ENCODE results near the gene CTRB2. TPM values are rescaled to one million over a fixed set of nuclear protein-coding genes. Genes with fewer than 3 reads are reported as not detected.
A peak's percentile ranks its signal among the peaks of the same experiment; 100 is the strongest.

CTRB2 gene
- total RNA-seq, 1 donor from 2014 or later, result not detected

GRCh38 chr16:75248536-75249380, 41.8 kb upstream of the CTRB2 start:
- no peaks in the 10 kb centered on the region for H3K9me3 Mint-ChIP-seq
- Histone ChIP-seq H3K79me2 (ENCODE audit: low read depth) (peaks cover 77% of the 10 kb centered on the region), H4K20me1 (ENCODE audit: low read depth) (peaks cover 94% of the 10 kb centered on the region), H2AFZ (replicated peaks) (no peak overlapping the region), H3K4me1 (peaks cover 54% of the 10 kb centered on the region), H3K9me3 (ENCODE audit: low read depth) (no peaks in the 10 kb centered on the region), H3K4me3 (no peak overlapping the region), H3K4me2 (no peak overlapping the region), H3K36me3 (no peaks in the 10 kb centered on the region), H3F3A (ENCODE audit: low read depth) (peaks cover 24% of the 10 kb centered on the region), H3K9ac (no peak overlapping the region), H3K27ac (no peak overlapping the region), H3K27me3 (peaks cover 11% of the 10 kb centered on the region)
- no peak for DNase-seq (ENCODE audit: low spot score)
- peak overlapping the region; percentile 27 for H3K4me3 Mint-ChIP-seq
- no peak overlapping the region for H3K27ac Mint-ChIP-seq
- H3K27me3 Mint-ChIP-seq (ENCODE audit: insufficient read depth, low read depth), result peaks cover 10% of the 10 kb centered on the region
- peaks cover 4% of the 10 kb centered on the region for H3K36me3 Mint-ChIP-seq
- no peak for TF ChIP-seq EZH2phosphoT487 (IDR thresholded peaks at IDR 0.05)
- TF ChIP-seq CTCF (IDR thresholded peaks at IDR 0.05), result no peak
- TF ChIP-seq EZH2 (IDR thresholded peaks at IDR 0.05), result no peak
- peaks cover 80% of the 10 kb centered on the region for H3K4me1 Mint-ChIP-seq

GRCh38 chr16:75248142-75248535, 41.2 kb upstream of the CTRB2 start:
- peaks cover 80% of the 10 kb centered on the region for H3K79me2 ChIP-seq (ENCODE audit: low read depth)
- Mint-ChIP-seq H3K27me3 (ENCODE audit: insufficient read depth, low read depth) (peaks cover 10% of the 10 kb centered on the region), H3K4me1 (peaks cover 80% of the 10 kb centered on the region), H3K9me3 (no peaks in the 10 kb centered on the region), H3K27ac (peak overlapping the region; percentile 65), H3K4me3 (no peak overlapping the region), H3K36me3 (peaks cover 7% of the 10 kb centered on the region)
- peaks cover 47% of the 10 kb centered on the region for H3K4me1 ChIP-seq
- no peaks in the 10 kb centered on the region for H3K9me3 ChIP-seq (ENCODE audit: low read depth)
- H3K27me3 ChIP-seq, result peaks cover 11% of the 10 kb centered on the region
- no peaks in the 10 kb centered on the region for H3K36me3 ChIP-seq
- DNase-seq (ENCODE audit: low spot score), result no peak
- no peak overlapping the region for H2AFZ ChIP-seq (replicated peaks)
- TF ChIP-seq EZH2 (IDR thresholded peaks at IDR 0.05), result no peak
- TF ChIP-seq EZH2phosphoT487 (IDR thresholded peaks at IDR 0.05), result no peak
- TF ChIP-seq CTCF (IDR thresholded peaks at IDR 0.05), result no peak
- no peak overlapping the region for H3K9ac ChIP-seq
- no peak overlapping the region for H3K4me2 ChIP-seq
- no peak overlapping the region for H3K27ac ChIP-seq
- peaks cover 95% of the 10 kb centered on the region for H4K20me1 ChIP-seq (ENCODE audit: low read depth)
- H3F3A ChIP-seq (ENCODE audit: low read depth), result peaks cover 18% of the 10 kb centered on the region
- no peak overlapping the region for H3K4me3 ChIP-seq

GRCh38 chr16:75247249-75247648, 40.3 kb upstream of the CTRB2 start:
- Mint-ChIP-seq H3K9me3 (no peaks in the 10 kb centered on the region), H3K4me3 (no peak overlapping the region), H3K4me1 (peaks cover 73% of the 10 kb centered on the region), H3K27me3 (ENCODE audit: insufficient read depth, low read depth) (peaks cover 10% of the 10 kb centered on the region), H3K36me3 (peaks cover 14% of the 10 kb centered on the region), H3K27ac (peak overlapping the region; percentile 96)
- no peak for DNase-seq (ENCODE audit: low spot score)
- Histone ChIP-seq H3K9ac (no peak overlapping the region), H3K9me3 (ENCODE audit: low read depth) (no peaks in the 10 kb centered on the region), H3K4me2 (no peak overlapping the region), H3K27me3 (peaks cover 11% of the 10 kb centered on the region), H2AFZ (replicated peaks) (no peak overlapping the region), H3K36me3 (no peaks in the 10 kb centered on the region), H3F3A (ENCODE audit: low read depth) (peaks cover 12% of the 10 kb centered on the region), H3K4me3 (no peak overlapping the region), H3K27ac (no peak overlapping the region), H3K4me1 (peaks cover 38% of the 10 kb centered on the region), H3K79me2 (ENCODE audit: low read depth) (peaks cover 84% of the 10 kb centered on the region), H4K20me1 (ENCODE audit: low read depth) (peaks cover 89% of the 10 kb centered on the region)
- TF ChIP-seq EZH2phosphoT487 (IDR thresholded peaks at IDR 0.05) (no peak), EZH2 (IDR thresholded peaks at IDR 0.05) (no peak), CTCF (IDR thresholded peaks at IDR 0.05) (no peak)

All from neural progenitor cell (in vitro differentiated cells).